Coronary artery (tissue), 2 donors: ENCODE measurements around the gene PHLDA3.

Source experiments
- DNase-seq: peaks from one replicate; pipeline ENCODE4 v3.0.0-alpha.2; 2017; ENCODE audit warnings: low spot score
- H3K27ac ChIP-seq, 2 donors: fragments of 200-600 bp; sonication (generic); one replicate each; pipeline ENCODE4 v1.5.1; 2016 to 2019
- H3K4me3 ChIP-seq: fragments of 200-600 bp; sonication (generic); 2 replicates; pipeline ENCODE4 v1.5.1; 2016; ENCODE audit warnings: mild to moderate bottlenecking, moderate library complexity
- CTCF ChIP-seq: fragments of 200-600 bp; sonication (generic); IDR thresholded peaks from one replicate; pipeline ENCODE4 v1.5.1; 2019; ENCODE audit warnings: antibody characterized with exemption

Gene PHLDA3

GRCh38 chr1:201468844-201469644 is at the start of gene PHLDA3:
Gene PHLDA3 (minus strand): TSS chr1:201469188. CDS start chr1:201468786, 402 bp downstream.
- peak; percentile 95 for DNase-seq
- TF ChIP-seq CTCF = no peak

GRCh38 chr1:201518071-201518470 is 49.1 kb upstream of the PHLDA3 start:
- Histone ChIP-seq H3K4me3 (no peak overlapping the region), H3K27ac (no peak overlapping the region)
- no peak for DNase-seq
- no peak for TF ChIP-seq CTCF

More at GRCh38 chr1:201468844-201469644, at the start of gene PHLDA3:
- Histone ChIP-seq H3K4me3 (peak within 1 kb of the TSS; percentile 92), H3K27ac (peak within 1 kb of the TSS; percentile 97)

- no peak overlapping the region for H3K4me3 ChIP-seq
- DNase-seq = no peak
- no peak for TF ChIP-seq CTCF
- H3K27ac ChIP-seq = no peak overlapping the region
These were observed 48.6 kb upstream of the PHLDA3 start for GRCh38 chr1:201517631-201518030.

- DNase-seq = no peak
- Histone ChIP-seq H3K27ac (no peak overlapping the region), H3K4me3 (no peak overlapping the region)
- TF ChIP-seq CTCF = no peak
These were observed 47.6 kb upstream of the PHLDA3 start for GRCh38 chr1:201516511-201517127.

- TF ChIP-seq CTCF = no peak
- Histone ChIP-seq H3K27ac (no peak overlapping the region), H3K4me3 (no peak overlapping the region)
- no peak for DNase-seq
These were observed 46.9 kb upstream of the PHLDA3 start for GRCh38 chr1:201515895-201516294.

- Histone ChIP-seq H3K4me3 (no peak overlapping the region), H3K27ac (no peak overlapping the region)
- no peak for DNase-seq
- no peak for TF ChIP-seq CTCF
These were observed 46.2 kb upstream of the PHLDA3 start for GRCh38 chr1:201515062-201515750.
